GM12874 (cell line): ENCODE results near the gene ARPC1A.

Experiments
- CTCF ChIP-seq: IDR thresholded peaks from 2 replicates; pipeline ENCODE4 v1.5.1; 2011; ENCODE audit warnings: low read depth, mild to moderate bottlenecking, control low read depth, low read length, moderate library complexity; ENCODE audit not compliant: insufficient read depth

ARPC1A gene

GRCh38 chr7:99357701-99358490, 32.2 kb downstream of the ARPC1A start:
- TF ChIP-seq CTCF = no peak

GRCh38 chr7:99359465-99360154, 33.9 kb downstream of the ARPC1A start:
- no peak for TF ChIP-seq CTCF

- no peak for TF ChIP-seq CTCF
Observed at GRCh38 chr7:99362801-99363200, 37.1 kb downstream of the ARPC1A start.

GRCh38 chr7:99363286-99363685, 37.6 kb downstream of the ARPC1A start:
- TF ChIP-seq CTCF = no peak

DNA sequence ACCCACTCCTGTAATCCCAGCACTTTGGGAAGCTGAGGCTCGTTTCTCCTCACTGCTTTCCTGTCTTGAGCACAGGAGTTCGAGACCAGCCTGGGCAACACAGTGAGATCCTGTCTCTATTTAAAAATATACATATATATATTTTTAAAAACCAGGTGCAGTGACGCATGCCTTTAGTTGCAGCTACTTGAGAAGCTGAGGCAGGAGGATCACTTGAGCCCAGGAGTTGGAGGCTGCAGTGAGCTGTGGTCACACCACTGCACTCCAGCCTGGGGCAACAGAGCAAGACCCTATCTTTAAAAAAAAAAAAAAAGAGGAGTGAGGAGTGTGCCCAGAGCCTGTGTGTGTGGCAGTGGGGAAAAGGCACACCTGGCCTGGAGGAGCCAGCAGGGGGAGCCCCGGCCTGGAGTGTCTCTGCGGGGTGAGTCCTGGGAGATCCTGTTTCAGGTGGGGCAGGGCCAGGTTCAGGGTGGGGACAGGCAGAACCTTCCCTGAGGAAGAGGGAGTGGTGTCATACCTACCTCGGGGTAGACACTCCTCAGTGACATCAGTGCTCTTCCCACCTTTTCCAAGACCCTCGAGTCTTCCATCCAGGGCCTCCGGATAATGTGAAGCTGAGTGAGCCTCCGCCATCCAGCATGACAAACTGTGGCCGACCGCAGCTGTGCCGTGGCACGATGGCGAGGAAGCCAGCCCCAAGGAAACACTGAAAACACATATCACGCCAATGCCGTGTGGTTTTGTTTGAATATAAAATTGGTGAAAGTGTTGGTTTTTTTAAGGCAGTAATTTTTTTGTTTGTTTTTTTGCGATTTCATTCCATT, 39.8 kb downstream of the ARPC1A start:
- peak; percentile 65 for TF ChIP-seq CTCF

GRCh38 chr7:99366646-99367045, 40.9 kb downstream of the ARPC1A start:
- TF ChIP-seq CTCF = no peak
